NCI-H2107 (cell line): ENCODE data around the gene DECR2.
"Not testable (repeated sequence)": the region's sequence is repeated elsewhere in the genome, so short reads cannot be mapped to it uniquely, and the experiment has no call there.

Source experiments
- DNase-seq: peaks from one replicate; lab custom pipeline; 2025; lab: John Stamatoyannopoulos, UW

Gene DECR2

GRCh38 chr16:401468-402348 is at the start of gene DECR2:
Gene DECR2, plus strand, starts transcription at chr16:401885. Its CDS starts 79 bp downstream, at chr16:401964.
- peak; percentile 85 for DNase-seq

- peak; percentile 98 for DNase-seq
These were observed 48.9 kb upstream of the DECR2 start, which contains the start of gene AXIN1 for GRCh38 chr16:352547-353403. Gene AXIN1, minus strand, starts transcription at chr16:352723. Its CDS starts 5,698 bp downstream, at chr16:347025.

- no peak for DNase-seq
These were observed 48.0 kb upstream of the DECR2 start for GRCh38 chr16:353404-354290.

DNA sequence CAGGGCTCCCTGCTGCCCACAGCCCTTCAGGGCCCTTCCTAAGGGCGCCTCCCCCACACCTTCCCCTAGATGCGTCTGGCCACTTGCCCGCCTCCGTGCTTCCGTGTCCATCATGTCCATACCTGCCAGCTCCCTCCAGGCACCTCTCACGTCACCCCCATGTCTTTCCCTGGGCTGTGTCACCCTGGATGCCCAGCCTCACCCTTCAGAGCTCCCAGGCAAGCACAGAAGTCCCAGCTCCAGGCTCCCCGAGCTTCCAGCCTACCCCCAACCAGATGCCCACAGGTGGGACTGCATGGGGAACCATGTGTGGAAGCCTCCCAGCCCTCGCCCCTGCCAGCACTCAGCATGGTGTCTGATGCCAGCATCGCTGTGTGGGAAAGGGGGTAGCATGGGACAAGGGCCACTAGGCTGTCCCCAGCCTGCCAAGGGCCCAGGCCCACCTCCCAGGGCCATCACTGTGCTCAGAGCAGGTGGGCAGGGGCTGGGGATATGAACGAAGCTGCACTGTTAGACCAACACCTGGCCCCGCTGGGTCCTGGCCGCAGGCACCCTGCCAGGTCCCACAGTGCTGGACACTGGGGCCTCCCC is 47.3 kb upstream of the DECR2 start:
- no peak for DNase-seq

DNA sequence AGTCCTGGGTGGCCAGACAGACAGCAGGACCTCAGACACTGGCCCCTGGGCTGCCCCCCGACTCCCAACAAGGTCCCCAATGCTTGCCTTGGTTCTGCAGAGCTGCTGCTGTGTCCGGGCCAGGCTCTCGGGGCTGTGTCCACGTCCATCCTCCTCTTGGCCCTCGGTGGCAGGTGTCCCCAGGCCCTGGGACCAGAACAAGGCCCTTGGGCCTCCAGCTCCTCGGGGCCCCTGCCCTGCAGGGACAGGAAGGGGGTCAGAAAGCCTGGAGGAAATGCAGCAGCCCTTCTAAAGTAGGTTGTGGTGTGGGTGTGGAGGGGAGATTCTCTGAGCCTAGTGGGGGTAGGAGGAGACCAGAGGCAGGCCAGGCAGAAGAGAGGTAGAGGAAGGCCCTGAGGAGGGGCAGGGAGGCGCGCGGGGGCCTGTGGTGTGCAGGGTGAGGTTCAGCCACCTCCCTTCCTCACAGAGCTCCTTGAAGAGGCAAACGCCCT is 46.7 kb upstream of the DECR2 start:
- DNase-seq, result no peak

- no peak for DNase-seq
These were observed 44.9 kb upstream of the DECR2 start for GRCh38 chr16:356741-357140.

- DNase-seq, result no peak
These were observed 42.5 kb upstream of the DECR2 start for GRCh38 chr16:359067-359763.

- no peak for DNase-seq
These were observed 41.6 kb upstream of the DECR2 start for GRCh38 chr16:359871-360697.

- DNase-seq, result no peak
These were observed 40.9 kb upstream of the DECR2 start for GRCh38 chr16:360698-361336.

GRCh38 chr16:361341-361871 is 40.3 kb upstream of the DECR2 start:
- no peak for DNase-seq

GRCh38 chr16:361872-362701 is 39.6 kb upstream of the DECR2 start:
- peak; percentile 85 for DNase-seq

GRCh38 chr16:362702-362999 is 39.0 kb upstream of the DECR2 start:
- DNase-seq, result not testable (repeated sequence)

DNA sequence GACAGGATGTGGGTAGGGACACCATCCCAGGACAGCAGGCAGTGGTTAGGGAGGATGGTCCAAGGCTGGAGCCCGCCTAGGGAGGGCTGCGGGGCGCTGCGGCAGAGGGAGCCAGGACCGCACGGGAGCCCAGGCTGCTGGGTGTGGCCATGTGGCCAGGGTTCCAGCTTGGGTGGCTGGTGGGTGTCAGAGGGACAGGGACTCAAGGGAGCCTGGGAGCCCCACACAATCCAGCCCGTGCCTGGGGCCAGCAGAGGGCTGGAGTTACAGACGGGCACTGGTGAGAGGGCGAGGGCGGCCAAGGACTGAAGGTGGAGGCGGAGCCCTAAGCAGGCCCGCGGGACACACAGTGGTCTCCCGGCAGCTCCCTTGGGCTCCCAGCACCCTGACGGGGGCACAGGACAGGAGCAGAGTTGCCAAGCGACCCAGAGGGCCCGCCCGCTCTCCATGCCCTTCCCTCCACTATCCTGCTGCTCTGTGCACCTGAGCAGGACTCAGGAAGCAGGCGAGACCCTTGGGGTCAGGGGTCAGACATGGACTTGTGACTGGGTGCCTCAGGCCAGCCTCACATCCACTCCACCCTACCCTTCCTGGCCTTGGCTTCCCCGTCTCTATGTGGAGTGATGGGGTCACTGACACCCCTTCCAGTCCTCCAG is 38.4 kb upstream of the DECR2 start:
- no peak for DNase-seq

DNA sequence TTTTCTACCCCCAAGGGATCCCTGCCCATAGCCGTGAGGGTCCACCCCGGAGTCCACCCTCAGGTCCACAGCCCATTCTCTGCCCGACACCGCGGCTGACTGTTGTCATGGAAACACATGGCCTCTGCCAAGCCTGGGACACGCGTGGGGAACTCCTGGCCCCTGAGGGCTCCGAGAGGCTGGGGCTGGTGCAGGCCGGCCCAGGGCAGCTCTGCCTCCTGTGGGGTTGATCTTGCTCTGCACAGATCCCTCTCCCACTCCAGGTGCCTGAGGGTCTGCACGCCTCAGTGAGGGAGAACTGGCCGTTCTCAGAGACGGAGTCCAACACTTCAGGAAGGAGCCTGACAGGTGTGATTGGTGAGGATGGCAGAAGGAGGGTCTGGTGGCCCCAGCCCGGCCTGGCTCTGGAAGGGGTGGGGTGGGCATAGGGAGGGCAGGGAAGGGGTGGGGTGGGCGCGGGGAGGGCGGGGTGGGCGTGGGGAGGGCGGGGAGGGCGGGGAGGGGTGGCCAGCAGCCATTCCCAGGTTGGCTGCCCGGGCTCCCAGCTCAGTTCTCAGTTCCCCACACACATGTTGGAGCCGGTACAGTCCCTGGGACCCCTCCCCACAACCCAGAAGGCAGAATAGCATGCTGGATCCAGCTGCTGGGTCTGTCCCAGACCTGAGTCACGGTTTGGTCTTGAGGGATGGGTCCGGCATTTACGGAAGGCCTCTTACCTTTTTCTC is 37.8 kb upstream of the DECR2 start:
- no peak for DNase-seq

DNA sequence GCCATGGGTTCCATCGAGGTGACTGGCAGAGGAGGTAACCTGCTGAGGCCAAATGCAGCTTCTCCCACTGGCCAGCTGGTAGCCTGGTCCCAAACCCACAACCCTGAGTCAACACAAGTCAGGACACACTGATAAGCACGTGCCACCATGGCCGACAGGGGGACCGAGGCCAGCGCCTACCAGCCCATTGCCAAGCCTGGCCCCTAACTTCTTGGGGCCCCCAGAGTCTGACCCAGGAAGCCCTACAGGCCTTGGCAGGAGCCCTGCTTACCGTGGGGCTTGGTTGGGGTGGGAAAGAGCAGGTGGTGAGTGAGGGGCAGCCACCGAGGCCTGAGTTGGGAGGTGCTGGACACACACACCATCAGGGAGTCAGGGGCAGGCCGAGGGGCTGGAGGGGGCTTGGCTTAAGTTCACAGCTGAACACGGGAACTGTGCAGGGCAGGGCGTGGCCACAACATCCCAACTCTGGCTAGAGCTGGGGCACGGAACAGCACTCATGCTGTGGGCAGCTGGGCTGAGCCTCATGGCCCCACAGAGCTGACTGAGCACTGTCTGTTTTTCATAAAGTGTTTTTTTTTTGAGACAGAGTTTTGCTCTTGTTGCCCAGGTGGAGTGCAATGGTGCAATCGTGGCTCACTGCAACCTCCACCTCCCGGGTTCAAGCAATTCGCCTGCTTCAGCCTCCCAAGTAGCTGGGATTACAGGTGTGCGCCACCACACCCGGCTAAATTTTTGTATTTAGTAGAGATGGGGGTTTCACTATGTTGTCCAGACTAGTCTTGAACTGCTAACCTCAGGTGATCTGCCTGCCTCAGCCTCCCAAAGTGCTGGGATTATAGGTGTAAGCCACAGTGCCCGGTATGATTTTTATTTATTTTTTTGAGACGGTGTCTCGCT is 36.8 kb upstream of the DECR2 start:
- DNase-seq, result no peak

DNA sequence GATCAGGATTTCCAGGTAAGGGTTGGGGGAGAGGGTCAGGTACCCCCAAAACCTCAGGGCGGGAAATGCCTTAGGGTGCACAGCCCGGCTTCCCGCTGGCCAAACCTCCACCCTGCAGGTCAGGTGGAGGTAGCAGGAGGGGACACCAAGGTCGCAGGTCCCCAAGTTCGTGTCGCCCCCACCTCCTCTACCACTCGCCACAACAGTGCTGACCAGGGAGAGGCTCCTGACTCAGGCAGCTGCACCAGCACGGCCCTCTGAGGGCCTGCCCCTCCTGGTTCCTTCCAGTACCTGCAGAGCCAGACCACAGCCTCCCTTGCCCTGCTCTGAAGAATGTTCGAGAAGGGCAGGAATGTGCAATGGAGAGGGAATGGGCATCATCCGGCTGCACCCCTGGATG is 35.2 kb upstream of the DECR2 start:
- no peak for DNase-seq
